ENCODE results near the gene SMARCC1.

GRCh38 chr3:47664519-47664918, 117.2 kb downstream of the SMARCC1 start:
- no peak for TF ChIP-seq CTCF (tag by site-specific recombination; IDR thresholded peaks at IDR 0.05)
- no peak for TF ChIP-seq TRIM28 (IDR thresholded peaks at IDR 0.05; ENCODE audit: borderline replicate concordance, low read length)
- TF ChIP-seq ZBTB1 (tag by site-specific recombination; IDR thresholded peaks at IDR 0.05): no peak
- TF ChIP-seq ZNF404 (tag by site-specific recombination; IDR thresholded peaks at IDR 0.05): no peak
- no peak for TF ChIP-seq ZNF510 (tag by site-specific recombination; IDR thresholded peaks at IDR 0.05; ENCODE audit: insufficient replicate concordance)
- TF ChIP-seq ZNF585B (tag by site-specific recombination; IDR thresholded peaks at IDR 0.05): no peak
- no peak for TF ChIP-seq PATZ1 (tag by site-specific recombination; IDR thresholded peaks at IDR 0.05)
